GM19468 (cell line): ENCODE data around the gene GALNT4.

Experiments
- ATAC-seq: cut with Tn5 transposase; IDR thresholded peaks from one replicate; pipeline ENCODE4 v1.9.1; 2021; ENCODE audit warnings: mild to moderate bottlenecking, moderate library complexity, moderate number of reproducible peaks; ENCODE audit not compliant: unreplicated experiment; ENCODE audit errors: extremely low read depth

Gene GALNT4

GRCh38 chr12:89497467-89497866 is 27.1 kb downstream of the GALNT4 start:
- no peak for ATAC-seq

GRCh38 chr12:89497005-89497404 is 27.6 kb downstream of the GALNT4 start:
- no peak for ATAC-seq

- peak; percentile 25 for ATAC-seq
Measured at GRCh38 chr12:89494411-89495231, 30.0 kb downstream of the GALNT4 start.

GRCh38 chr12:89493670-89494302 is 30.8 kb downstream of the GALNT4 start:
- no peak for ATAC-seq

- ATAC-seq, result no peak
Measured at GRCh38 chr12:89492883-89493282, 31.7 kb downstream of the GALNT4 start.

- ATAC-seq, result no peak
Measured at GRCh38 chr12:89490922-89491321, 33.7 kb downstream of the GALNT4 start.

- no peak for ATAC-seq
Measured at GRCh38 chr12:89486264-89486663, 38.3 kb downstream of the GALNT4 start.

- no peak for ATAC-seq
Measured at GRCh38 chr12:89484470-89484869, 40.1 kb downstream of the GALNT4 start.

- ATAC-seq, result no peak
Measured at GRCh38 chr12:89481213-89481914, 43.2 kb downstream of the GALNT4 start.

GRCh38 chr12:89479982-89480381 is 44.6 kb downstream of the GALNT4 start:
- no peak for ATAC-seq

GRCh38 chr12:89477633-89478279 is 46.8 kb downstream of the GALNT4 start:
- ATAC-seq, result no peak

- no peak for ATAC-seq
Measured at GRCh38 chr12:89476904-89477595, 47.5 kb downstream of the GALNT4 start.

GRCh38 chr12:89476232-89476631 is 48.4 kb downstream of the GALNT4 start:
- ATAC-seq, result no peak

GRCh38 chr12:89475203-89475990 is 49.2 kb downstream of the GALNT4 start:
- no peak for ATAC-seq

GRCh38 chr12:89474615-89475014 is 50.0 kb downstream of the GALNT4 start:
- no peak for ATAC-seq
